GM12801 (cell line): ENCODE measurements around the gene COASY.

Source experiments
- CTCF ChIP-seq: IDR thresholded peaks from one replicate; pipeline ENCODE4 v1.5.1; 2011; ENCODE audit warnings: control low read depth; ENCODE audit not compliant: insufficient read length; ENCODE audit errors: extremely low read depth

The COASY gene

GRCh38 chr17:42560246-42560645, 1.7 kb upstream of the COASY start:
- TF ChIP-seq CTCF, result no peak

GRCh38 chr17:42562388-42563142, 617 bp downstream of the COASY start:
- TF ChIP-seq CTCF, result no peak

- no peak for TF ChIP-seq CTCF
Observed at GRCh38 chr17:42563143-42563509, 1.2 kb downstream of the COASY start.

GRCh38 chr17:42563543-42563942, 1.6 kb downstream of the COASY start:
- TF ChIP-seq CTCF, result no peak

GRCh38 chr17:42563950-42564349, 2.0 kb downstream of the COASY start:
- no peak for TF ChIP-seq CTCF

- no peak for TF ChIP-seq CTCF
Observed at GRCh38 chr17:42564815-42565522, 3.0 kb downstream of the COASY start.

- TF ChIP-seq CTCF, result no peak
Observed at GRCh38 chr17:42565523-42566214, 3.7 kb downstream of the COASY start.
